D721Med (cell line): ENCODE data around the gene VPS33B.

Source experiments
- DNase-seq: peaks from one replicate; pipeline ENCODE4 v3.0.0; 2011; ENCODE audit warnings: low spot score; ENCODE audit not compliant: insufficient read length
- FAIRE-seq: peaks from 2 replicates; lab custom pipeline; 2011; peaks lifted over from hg19 to GRCh38; lab: Jason Lieb, UNC
- TF ChIP-seq, protein P1 (sequence below): IDR thresholded peaks from 2 replicates; pipeline ENCODE4 v1.5.1; 2012; ENCODE audit warnings: mild to moderate bottlenecking, control low read depth; ENCODE audit not compliant: insufficient read depth; ENCODE audit errors: missing control alignments

The VPS33B gene

DNA sequence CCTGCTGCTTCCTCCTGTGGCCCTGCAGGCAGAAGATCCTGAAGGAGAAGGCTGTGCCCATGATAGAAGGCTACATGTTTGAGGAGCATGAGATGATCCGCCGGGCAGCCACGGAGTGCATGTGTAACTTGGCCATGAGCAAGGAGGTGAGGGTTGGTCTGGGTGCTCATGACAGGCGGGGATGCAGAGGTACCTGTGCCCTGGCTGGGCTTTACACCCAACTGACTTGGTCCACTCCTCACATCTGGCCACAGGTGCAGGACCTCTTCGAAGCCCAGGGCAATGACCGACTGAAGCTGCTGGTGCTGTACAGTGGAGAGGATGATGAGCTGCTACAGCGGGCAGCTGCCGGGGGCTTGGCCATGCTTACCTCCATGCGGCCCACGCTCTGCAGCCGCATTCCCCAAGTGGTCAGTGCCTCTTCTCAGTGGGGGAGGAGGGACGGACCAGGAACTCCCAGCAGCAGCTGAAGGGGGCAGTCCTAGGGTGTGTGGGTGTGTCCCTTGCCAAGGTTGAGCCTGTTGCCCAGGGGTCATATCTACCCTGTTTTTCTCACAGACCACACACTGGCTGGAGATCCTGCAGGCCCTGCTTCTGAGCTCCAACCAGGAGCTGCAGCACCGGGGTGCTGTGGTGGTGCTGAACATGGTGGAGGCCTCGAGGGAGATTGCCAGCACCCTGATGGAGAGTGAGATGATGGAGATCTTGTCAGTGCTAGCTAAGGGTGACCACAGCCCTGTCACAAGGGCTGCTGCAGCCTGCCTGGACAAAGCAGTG lies 69.3 kb downstream of the VPS33B start:
- FAIRE-seq (no peak), DNase-seq (no peak)
- TF ChIP-seq, protein P1, sequence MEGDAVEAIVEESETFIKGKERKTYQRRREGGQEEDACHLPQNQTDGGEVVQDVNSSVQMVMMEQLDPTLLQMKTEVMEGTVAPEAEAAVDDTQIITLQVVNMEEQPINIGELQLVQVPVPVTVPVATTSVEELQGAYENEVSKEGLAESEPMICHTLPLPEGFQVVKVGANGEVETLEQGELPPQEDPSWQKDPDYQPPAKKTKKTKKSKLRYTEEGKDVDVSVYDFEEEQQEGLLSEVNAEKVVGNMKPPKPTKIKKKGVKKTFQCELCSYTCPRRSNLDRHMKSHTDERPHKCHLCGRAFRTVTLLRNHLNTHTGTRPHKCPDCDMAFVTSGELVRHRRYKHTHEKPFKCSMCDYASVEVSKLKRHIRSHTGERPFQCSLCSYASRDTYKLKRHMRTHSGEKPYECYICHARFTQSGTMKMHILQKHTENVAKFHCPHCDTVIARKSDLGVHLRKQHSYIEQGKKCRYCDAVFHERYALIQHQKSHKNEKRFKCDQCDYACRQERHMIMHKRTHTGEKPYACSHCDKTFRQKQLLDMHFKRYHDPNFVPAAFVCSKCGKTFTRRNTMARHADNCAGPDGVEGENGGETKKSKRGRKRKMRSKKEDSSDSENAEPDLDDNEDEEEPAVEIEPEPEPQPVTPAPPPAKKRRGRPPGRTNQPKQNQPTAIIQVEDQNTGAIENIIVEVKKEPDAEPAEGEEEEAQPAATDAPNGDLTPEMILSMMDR = no peak

DNA sequence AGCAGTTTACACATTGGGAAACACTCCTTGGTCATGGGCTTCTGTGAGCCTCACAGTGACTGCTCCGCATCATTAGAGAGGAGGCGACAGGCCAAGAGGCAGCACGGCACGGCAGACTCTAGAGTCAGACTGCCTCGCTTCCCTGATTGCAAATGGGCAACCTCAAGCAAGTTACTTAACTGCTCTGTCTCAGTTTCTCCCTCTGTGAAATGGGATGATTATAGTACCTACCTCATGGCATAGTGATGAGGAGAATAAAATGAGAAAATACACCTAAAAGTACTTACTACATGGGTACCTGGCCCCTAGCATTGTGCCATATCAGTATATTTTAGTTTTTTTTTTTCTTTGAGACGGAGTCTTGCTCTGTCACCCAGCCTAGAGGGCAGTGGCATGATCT lies 71.7 kb downstream of the VPS33B start:
- TF ChIP-seq, protein P1 = no peak
- no peak for FAIRE-seq

DNA sequence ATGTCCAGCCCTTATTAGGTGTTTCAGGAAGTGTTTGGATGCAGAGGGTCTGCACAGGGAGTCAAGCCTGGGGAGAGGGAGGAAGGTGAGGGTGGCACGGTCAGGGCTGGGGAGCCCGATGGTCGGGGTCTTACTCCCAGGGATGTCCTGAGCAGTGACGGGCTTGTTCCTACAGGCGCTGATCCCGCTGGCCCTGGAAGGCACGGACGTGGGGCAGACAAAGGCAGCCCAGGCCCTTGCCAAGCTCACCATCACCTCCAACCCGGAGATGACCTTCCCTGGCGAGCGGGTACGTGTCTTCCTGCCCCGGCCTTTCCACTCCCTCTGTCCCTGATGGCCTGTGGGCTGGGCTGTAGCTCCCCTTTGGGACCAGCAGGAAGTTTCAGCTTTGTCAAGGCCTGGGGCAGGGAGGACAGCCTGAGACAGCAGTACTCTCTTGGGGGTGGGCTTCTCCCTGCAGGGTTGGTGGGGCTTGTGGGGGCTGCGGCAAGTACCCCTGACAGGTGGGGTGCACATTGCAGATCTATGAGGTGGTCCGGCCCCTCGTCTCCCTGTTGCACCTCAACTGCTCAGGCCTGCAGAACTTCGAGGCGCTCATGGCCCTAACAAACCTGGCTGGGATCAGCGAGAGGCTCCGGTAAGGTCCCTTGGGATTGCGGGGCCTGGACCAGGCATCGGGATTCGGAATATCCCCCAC lies 72.3 kb downstream of the VPS33B start:
- FAIRE-seq (no peak), DNase-seq (no peak)
- TF ChIP-seq, protein P1 = no peak

More for the DNA sequence above, 71.7 kb downstream of the VPS33B start:
- DNase-seq = no peak
